GM12801 (cell line): ENCODE measurements around the gene FKBP8.

Experiments
- TF ChIP-seq, protein P1 (sequence below): IDR thresholded peaks from one replicate; pipeline ENCODE4 v1.5.1; 2011; ENCODE audit warnings: control low read depth; ENCODE audit not compliant: insufficient read length; ENCODE audit errors: extremely low read depth

The FKBP8 gene

DNA sequence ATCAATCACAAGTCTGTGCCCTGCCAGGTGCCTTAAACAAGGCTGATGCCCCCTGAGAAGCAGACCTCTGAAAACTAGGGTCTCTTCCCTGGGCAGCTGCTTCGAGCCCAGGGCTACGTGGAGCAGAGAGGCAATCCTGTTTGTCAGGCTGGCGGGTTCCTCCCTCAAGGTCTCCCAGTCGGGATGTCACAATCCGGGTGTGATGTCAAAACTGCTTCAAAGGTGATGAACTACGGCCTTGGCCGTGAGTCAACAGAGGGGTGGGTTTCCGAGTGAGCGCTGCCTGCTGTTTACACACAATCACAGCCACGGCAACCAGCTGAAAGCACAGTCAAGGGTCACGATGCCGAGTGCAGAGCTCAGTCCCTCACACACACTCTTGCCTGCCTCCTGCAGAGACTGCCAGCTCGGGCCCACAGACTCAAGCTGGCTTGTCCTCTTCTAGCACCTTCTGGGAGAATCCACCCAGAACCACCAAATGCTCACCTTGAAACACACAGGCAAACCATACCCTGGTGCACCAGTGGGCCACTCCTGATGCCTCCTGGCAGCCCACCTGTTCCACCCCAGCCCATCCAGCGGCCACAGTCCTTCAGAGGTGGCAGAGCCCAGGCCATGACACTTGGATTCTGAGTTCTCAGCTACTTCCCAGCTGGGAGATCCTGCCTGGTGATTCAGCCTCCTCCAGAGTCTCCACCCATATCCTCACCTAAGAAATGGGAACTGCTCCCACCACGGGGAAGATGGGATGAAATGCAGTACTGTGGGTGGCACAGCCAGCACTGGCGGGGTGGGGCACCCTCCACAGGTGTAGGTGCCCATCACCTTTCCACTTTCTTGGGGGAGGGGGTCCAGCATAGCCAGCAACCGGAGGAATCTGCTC, 28.3 kb downstream of the FKBP8 start:
- TF ChIP-seq, protein P1, sequence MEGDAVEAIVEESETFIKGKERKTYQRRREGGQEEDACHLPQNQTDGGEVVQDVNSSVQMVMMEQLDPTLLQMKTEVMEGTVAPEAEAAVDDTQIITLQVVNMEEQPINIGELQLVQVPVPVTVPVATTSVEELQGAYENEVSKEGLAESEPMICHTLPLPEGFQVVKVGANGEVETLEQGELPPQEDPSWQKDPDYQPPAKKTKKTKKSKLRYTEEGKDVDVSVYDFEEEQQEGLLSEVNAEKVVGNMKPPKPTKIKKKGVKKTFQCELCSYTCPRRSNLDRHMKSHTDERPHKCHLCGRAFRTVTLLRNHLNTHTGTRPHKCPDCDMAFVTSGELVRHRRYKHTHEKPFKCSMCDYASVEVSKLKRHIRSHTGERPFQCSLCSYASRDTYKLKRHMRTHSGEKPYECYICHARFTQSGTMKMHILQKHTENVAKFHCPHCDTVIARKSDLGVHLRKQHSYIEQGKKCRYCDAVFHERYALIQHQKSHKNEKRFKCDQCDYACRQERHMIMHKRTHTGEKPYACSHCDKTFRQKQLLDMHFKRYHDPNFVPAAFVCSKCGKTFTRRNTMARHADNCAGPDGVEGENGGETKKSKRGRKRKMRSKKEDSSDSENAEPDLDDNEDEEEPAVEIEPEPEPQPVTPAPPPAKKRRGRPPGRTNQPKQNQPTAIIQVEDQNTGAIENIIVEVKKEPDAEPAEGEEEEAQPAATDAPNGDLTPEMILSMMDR: no peak

DNA sequence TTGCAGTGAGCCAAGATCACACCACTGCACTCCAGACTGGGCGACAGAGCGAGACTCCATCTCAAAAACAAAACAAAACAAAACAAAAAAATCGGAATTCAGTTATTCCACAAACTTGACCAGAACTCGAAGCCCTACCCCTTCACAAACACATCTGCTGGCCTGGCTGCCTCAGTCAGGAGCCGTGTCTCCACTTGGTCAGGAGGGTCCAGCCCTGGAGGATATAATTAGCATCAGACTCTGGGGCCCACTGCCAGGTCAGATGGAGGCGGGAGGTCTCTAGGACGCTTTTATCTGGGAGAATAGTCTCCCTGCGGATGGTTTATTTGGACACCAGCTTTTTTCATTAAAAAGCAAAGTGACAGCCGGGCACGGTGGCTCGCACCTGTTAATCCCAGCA, 29.5 kb downstream of the FKBP8 start:
- TF ChIP-seq, protein P1: no peak

DNA sequence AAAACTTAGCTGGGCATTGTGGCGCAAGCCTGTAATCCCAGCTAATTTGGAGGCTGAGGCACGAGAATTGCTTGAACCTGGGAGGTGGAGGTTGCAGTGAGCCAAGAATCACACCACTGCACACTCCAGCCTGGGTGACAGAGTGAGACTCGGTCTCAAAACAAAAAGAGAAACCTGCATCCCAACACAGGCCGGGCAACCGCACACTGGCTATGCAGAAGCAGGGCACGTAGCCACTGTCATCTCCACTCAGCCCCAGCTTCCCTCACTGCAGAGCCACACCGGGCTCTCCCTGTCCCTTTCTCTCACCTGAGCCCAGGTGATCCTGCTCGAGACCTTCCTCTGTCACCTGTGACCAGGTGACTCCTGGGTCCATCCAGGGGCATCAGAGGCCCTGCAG, 33.2 kb downstream of the FKBP8 start:
- TF ChIP-seq, protein P1: no peak

DNA sequence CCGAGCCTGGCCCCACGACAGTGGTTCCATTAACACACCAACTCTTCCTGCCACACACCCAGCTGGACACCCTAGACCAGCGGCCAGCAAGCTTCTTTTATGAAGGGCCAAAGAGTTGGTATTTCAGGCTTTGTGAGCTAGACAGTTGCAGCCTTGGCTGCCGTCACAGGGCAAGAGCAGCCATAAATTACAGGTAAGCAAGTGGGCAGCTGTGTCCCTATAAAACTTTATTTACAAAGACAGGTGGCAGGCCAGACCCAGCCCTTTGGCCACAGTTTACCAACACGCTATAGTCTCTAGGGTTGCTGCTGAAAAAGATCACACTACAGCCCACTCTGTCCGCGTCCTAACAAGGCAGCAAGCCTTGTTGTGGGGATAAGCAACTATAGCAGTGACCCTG, 34.8 kb downstream of the FKBP8 start:
- TF ChIP-seq, protein P1: no peak

DNA sequence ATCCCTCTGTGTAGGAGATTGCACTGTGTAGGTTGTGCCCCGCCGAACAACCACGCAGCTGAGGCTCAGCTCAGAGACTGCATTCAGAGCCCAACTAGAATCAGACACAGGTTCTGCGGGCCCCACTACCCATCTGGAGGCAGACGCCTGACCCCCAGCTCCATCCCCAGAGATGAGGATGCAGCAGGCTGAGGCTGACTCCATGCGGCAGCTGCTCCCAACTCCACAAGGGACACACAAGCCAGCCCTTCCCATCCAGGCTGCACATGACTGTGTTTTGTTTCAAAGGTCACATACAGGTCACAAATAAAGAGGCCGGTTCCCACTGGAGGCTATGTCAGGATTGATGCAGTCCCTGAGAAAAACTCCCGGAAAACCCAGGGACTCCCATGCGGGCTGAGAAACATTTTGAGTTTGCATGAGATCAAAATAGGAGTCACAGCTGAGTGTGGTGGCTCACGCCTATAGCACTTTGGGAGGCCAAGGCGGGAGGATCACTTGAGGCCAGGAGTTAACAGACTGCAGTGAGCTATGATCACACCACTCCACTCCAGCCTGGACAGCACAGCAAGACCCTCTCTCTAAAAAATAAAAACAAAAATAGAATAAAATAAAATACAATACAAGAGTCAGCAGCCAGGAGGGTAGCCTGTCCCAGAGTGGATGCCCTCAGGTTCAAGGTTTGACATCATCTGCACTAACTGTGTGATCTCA, 35.5 kb downstream of the FKBP8 start:
- TF ChIP-seq, protein P1: no peak

DNA sequence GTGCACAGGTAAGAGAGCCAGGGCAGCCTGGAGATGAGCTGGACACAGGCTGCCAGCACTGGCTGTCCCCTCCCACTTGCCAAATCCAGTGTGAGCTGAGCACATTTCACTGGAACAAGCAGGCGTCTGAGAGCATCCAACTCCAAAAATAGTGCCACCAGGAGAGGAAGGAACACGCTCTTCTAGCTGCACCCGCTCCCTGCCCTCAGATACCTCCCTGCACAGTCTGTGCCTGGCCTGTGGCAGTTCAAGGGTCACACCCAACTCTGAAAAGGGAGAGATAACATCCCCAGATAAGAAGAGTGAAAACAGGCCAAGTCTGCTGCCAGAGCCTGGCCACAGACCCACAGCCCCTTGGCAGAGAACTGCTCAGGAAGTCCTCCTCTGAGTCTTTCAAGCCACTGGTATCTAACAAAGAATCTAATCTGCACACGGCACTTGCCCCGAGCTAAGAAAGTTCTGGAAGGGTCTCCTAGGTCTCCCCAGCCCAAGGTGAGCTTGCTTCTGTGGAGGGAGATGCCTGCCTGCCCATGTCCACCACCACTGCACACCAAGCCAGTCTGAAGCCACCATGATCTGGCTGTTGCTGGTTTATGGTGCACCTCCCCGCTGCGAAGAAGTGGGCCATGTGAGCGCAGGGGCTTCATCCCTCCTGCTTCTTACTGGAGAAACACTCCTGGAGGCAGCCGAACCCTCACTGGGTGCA, 36.2 kb downstream of the FKBP8 start:
- TF ChIP-seq, protein P1: no peak
